HTR-8/SVneo (cell line): Measurements from ENCODE around the gene TTC3.
"Not testable (repeated sequence)": the region's sequence is repeated elsewhere in the genome, so short reads cannot be mapped to it uniquely, and the experiment has no call there.

Experiments
- DNase-seq: peaks from one replicate; pipeline ENCODE4 v3.0.0; 2011; ENCODE audit warnings: low spot score, mixed read lengths; ENCODE audit not compliant: insufficient read length
- FAIRE-seq: peaks from 2 replicates; lab custom pipeline; 2011; peaks lifted over from hg19 to GRCh38; lab: Jason Lieb, UNC

Gene TTC3

GRCh38 chr21:37210799-37211198 is 137.7 kb downstream of the TTC3 start:
- FAIRE-seq (no peak), DNase-seq (no peak)

GRCh38 chr21:37214952-37215351 is 141.9 kb downstream of the TTC3 start:
- DNase-seq (no peak), FAIRE-seq (no peak)

- DNase-seq (no peak), FAIRE-seq (no peak)
These were observed 146.8 kb downstream of the TTC3 start for GRCh38 chr21:37219761-37220432.

- DNase-seq (peak; percentile 44), FAIRE-seq (no peak)
These were observed 147.5 kb downstream of the TTC3 start for GRCh38 chr21:37220433-37220980.

GRCh38 chr21:37220981-37221664 is 148.1 kb downstream of the TTC3 start:
- DNase-seq (peak; percentile 96), FAIRE-seq (peak; percentile 94)

- not testable (repeated sequence) for FAIRE-seq, DNase-seq
These were observed 149.2 kb downstream of the TTC3 start for GRCh38 chr21:37222248-37222647.

GRCh38 chr21:37223804-37224345 is 150.8 kb downstream of the TTC3 start:
- FAIRE-seq: no peak
- no peak for DNase-seq

GRCh38 chr21:37224861-37225839 is 152.1 kb downstream of the TTC3 start:
- no peak for FAIRE-seq
- no peak for DNase-seq

- no peak for FAIRE-seq
- no peak for DNase-seq
These were observed 153.2 kb downstream of the TTC3 start for GRCh38 chr21:37226041-37226920.

- FAIRE-seq: no peak
- no peak for DNase-seq
These were observed 154.3 kb downstream of the TTC3 start for GRCh38 chr21:37227071-37228002.

- no peak for FAIRE-seq
- DNase-seq: no peak
These were observed 154.9 kb downstream of the TTC3 start for GRCh38 chr21:37228003-37228400.

- no peak for DNase-seq
- no peak for FAIRE-seq
These were observed 157.7 kb downstream of the TTC3 start for GRCh38 chr21:37230632-37231248.

GRCh38 chr21:37231249-37231645 is 158.2 kb downstream of the TTC3 start:
- no peak for FAIRE-seq

GRCh38 chr21:37231671-37232070 is 158.6 kb downstream of the TTC3 start:
- FAIRE-seq: no peak
- no peak for DNase-seq

More at GRCh38 chr21:37231249-37231645, 158.2 kb downstream of the TTC3 start:
- no peak for DNase-seq

- FAIRE-seq: no peak
These were observed 159.4 kb downstream of the TTC3 start for GRCh38 chr21:37232274-37233018.

GRCh38 chr21:37233551-37234146 is 160.6 kb downstream of the TTC3 start:
- DNase-seq (no peak), FAIRE-seq (no peak)

More at GRCh38 chr21:37232274-37233018, 159.4 kb downstream of the TTC3 start:
- DNase-seq: no peak
